Stimulated activated CD8-positive, alpha-beta memory T cell treated with anti-CD3 and anti-CD28 coated beads, Interleukin-12 subunit alpha, Interleukin-12 subunit beta, amount 100 ng/mL, for 1 hour (primary cell): ENCODE measurements around the gene PTGS2.

Experiments used
- DNase-seq: peaks from one replicate; pipeline ENCODE4 v3.0.0-alpha.2; 2020; ENCODE audit warnings: low read depth

Gene PTGS2

GRCh38 chr1:186680245-186681061, at the start of gene PTGS2:
PTGS2 (minus strand) TSS chr1:186680423; CDS start chr1:186680290, 133 bp downstream.
- no peak for DNase-seq

DNA sequence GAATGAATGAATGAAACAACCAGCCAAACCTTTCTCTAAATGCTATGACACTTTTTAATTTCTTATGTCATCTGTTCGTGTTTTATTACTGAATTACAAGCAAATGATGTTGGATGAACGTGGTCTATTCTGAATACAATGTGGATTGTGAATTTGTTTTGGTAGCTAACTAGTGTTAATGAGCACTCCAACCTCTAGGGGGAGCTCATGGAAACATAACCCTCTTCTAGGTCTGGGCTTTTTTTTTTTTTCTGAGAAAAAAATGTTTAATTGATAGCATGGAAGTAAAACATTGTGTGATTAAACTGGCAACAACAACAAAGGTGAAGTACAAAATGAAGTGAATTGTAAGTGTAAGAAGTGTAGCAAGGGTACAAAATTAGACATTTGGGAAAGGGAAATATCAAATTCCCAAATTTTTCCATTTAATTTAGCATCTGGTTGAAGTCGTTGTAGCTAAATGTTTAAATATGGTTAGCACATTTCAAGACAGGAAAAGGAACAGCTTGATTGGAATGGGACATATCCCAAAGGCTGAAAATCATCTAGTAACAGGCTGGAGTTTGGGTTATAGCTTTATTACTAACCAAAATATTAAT, 42.6 kb upstream of the PTGS2 start:
- no peak for DNase-seq

- DNase-seq = no peak
Measured at GRCh38 chr1:186717286-186717685, 37.1 kb upstream of the PTGS2 start.

GRCh38 chr1:186715887-186716809, 35.9 kb upstream of the PTGS2 start:
- no peak for DNase-seq

DNA sequence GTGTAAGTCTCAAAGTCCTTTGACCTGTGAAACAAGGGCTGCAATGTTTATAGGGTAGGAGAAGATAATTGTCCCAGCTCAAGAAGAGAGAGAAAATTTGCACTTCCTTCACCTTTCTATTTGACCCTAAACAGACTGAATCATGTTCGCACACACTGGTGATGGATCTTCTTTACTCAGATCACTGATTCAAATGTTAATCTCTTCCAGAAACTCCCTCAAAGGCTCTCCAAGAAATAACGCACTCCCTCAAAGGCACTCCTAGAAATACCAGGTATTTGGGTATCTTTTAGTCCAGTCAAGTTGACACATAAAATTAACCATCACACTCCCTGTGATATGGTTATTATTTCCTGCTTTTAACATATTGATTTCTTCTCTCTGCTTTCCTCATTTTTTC, 30.5 kb upstream of the PTGS2 start:
- DNase-seq = no peak

GRCh38 chr1:186708694-186709097, 28.5 kb upstream of the PTGS2 start:
- no peak for DNase-seq

DNA sequence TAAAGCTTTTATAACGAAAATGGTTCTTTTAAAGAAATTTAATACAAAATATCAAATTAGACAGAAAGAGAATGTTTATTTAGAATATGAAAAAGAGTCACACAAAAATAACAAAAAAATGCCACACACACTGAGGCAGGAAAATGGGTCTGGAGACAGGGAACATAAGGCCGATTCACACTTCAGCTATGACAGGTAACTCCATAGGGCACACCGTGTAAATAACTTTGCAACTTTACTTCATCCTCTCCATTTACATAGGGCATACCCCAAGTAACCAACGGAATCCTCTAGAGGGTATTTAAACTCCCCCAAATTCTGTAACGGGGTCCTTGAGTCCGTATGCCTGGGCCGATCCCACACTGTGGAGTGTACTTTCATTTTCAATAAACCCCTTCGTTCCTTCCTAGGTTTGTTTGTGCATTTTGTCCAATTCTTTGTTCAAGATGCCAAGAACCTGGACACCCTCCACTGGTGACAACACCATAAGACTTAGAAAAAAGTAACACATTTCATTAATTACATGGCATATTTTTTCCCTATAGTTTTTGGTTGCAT, 23.1 kb upstream of the PTGS2 start:
- DNase-seq = no peak

DNA sequence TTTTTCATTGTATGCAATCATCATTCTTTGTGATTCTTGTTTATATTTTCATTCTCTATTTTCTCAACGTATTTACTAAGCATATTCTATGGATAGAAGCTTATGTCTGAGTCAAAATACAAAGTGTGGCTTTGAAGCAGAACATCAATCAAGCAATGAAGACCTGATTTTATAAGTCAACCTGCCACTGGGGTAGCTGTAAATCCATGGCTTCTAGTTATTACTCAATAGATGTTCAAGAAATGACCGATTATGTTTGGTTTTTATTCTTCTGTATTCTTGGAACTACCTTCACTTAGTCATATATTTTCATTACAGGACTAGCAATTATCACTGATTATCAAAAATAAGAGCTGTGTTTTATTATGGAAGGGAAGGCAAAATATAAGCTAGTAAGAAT, 20.5 kb upstream of the PTGS2 start:
- DNase-seq = no peak

DNA sequence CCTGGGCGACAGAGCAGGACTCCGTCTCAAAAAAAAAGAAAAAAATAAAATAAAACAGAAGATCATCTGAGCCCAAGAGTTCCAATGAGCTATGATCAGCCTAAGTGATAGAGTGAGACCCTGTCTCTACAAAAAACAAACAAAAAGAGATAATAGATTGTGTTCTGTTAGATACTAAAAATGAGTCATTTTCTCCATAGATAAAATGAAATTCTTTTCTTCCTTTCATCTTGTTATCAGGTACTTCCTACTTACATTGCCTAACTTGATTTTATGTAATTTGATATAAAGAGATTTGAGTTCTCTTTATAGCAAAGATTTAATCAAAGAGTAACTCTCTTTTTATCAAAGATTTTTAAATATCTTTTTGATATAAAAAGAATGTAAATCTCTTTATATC, 19.3 kb upstream of the PTGS2 start:
- no peak for DNase-seq

DNA sequence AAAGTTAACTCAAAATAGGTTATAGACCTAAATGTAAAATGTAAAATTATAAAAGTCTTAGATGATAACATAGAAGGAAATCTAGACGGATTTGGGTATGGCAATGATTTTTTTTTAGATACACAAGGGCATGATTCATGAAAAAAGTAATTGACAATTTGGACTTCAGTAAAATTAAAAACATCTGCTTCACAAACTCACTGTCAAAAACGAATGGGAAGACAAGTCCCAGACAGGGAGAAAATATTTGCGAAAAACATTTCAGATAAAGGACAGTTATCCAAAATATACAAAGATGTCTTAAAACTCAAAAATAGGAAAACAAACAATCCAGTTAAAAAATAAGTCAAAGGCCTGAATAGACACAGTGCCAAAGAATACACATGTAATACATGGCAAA, 9.7 kb upstream of the PTGS2 start:
- no peak for DNase-seq

GRCh38 chr1:186689376-186689775, 9.2 kb upstream of the PTGS2 start:
- DNase-seq = no peak

GRCh38 chr1:186683652-186684410, 3.6 kb upstream of the PTGS2 start:
- DNase-seq = no peak

DNA sequence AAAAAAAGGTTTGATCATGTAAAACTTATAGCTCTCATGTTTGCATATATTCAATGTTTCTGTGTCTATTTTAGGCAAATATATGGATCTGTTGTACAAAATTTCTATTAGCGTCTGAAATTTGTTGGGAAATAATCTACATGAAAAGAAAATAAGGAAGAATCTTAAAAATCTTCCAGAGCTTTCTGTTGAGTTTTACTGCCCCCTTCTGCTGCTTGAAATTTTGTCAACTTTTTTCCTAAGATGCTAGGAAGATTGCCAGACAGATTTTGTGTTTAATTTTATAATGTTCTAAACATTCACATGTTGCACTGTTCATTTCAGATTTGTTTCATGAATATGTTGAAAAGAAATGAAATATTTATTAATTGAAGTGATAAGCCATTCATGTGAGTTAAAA, 2.5 kb upstream of the PTGS2 start:
- DNase-seq = no peak

GRCh38 chr1:186681801-186682200, 1.6 kb upstream of the PTGS2 start:
- no peak for DNase-seq

DNA sequence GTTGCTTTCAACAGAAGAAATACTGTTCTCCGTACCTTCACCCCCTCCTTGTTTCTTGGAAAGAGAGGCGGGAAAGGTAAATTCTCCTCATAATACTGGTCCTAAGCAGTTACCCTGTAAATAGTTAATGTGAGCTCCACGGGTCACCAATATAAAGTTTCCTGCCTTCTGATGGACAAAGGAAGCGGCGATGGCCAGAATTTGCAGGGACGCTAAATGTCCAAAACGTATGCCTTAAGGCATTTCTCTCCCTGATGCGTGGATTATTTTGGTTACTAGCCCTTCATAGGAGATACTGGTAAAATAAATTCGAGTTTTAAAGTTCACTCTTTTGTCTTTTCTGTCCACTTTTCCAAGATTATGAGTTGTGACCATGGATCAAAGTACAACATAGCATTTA, 898 bp upstream of the PTGS2 start:
- no peak for DNase-seq

GRCh38 chr1:186679924-186680244, 339 bp downstream of the PTGS2 start:
- DNase-seq = no peak

DNA sequence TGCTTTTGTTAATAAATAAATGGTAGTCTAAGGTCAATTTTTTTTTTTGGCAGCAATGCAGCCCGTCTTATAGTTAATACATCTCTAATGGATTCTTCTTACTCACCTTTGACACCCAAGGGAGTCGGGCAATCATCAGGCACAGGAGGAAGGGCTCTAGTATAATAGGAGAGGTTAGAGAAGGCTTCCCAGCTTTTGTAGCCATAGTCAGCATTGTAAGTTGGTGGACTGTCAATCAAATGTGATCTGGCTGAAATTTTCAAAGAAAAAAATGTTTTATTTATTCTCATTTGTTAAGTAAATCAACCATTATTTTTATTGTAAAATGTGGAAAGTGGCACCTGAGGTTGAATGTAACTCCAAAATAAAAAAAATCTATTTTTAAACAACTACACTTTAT, 2.1 kb downstream of the PTGS2 start:
- DNase-seq = no peak

DNA sequence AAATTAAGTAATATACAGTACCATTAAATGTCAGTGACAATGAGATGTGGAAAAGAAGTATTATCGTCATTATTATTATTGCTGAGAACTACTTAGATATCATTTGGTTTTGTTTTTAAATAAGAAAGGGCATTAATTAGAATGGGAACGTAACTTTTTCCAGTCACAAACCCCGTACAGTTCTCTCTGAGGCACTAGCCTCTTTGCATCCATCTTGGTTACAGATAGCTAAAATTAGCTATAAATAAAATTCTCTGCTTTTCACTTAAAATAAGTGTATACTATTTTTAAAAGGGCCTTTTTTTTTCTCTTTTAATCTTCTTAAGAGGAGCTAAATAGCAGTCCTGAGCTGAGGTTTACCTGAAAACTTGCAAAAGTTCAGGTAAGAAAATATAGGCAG, 7.6 kb downstream of the PTGS2 start:
- no peak for DNase-seq

- no peak for DNase-seq
Measured at GRCh38 chr1:186672131-186672530, 8.1 kb downstream of the PTGS2 start.

DNA sequence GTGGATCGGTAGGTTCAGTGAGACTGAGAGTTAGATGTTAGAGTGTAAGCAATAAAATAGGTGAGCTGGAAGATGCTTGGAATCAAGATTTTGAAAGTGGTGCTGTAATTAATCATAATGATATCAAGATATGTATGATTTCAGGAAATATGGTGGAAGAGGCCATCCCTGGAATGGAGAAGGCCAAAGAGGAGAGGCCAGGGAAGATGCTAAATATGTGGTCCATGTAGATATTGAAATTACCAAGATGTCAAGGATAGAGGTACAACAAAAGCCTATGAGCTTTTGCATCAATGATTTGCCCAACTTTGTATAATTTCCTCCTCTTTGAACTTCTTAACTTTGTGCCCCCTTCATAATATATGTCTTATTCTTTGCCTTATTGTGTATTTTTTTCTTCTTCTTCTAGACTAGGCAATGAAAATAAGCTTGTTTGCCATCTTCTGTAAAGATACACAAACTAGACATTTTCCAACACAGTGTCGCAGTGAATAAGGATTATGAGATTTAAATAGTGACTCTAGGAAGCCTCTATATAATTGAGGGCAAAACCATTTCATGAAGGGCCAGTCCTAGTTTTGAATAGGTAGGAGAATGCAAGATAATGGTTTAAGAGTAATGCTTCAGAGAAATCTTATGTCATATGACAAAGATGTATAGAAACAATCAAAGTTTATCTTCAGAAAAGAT, 8.9 kb downstream of the PTGS2 start:
- no peak for DNase-seq
